Astrocyte of the spinal cord (primary cell): Measurements from ENCODE around the gene STK39.

Source experiments
- DNase-seq: peaks from one replicate; pipeline ENCODE4 v3.0.0; 2011; ENCODE audit warnings: low read depth, low spot score
- H3K4me3 ChIP-seq: 2 replicates; pipeline ENCODE4 v1.5.1; 2011; ENCODE audit warnings: low read depth, mild to moderate bottlenecking, low read length, moderate library complexity
- CTCF ChIP-seq: IDR thresholded peaks from 2 replicates; pipeline ENCODE4 v1.5.1; 2012; ENCODE audit warnings: low read depth, mild to moderate bottlenecking, low read length, inconsistent platforms
- in situ Hi-C: cut with HindIII; loops from 2 replicates; pipeline ENCODE4 v1.10.0; 2017; ENCODE audit warnings: low sequenced_read_pairs

The STK39 gene

GRCh38 chr2:168212866-168213265 lies 34.5 kb downstream of the STK39 start:
- DNase-seq = no peak
- in situ Hi-C loops = no loop called here
- no peak overlapping the region for H3K4me3 ChIP-seq
- TF ChIP-seq CTCF = no peak

DNA sequence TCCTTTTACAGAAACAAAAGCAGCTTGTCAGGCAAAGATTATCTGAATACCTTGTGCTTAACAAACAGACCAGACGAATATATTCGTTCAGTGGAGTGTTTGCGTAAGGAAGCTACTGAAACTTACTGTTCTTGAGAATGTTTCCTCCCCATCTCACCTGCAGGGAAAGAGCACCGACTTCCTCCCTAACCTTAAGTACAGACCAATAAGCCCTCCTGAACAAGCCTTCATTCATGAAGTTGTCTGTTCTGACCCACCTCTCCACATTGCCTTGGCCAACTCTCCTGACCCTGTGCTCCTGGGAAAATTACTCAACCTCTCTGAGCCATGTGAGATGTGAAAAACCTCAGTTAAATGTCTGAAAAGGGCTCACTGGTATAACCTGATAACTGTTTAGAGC lies 35.2 kb downstream of the STK39 start:
- H3K4me3 ChIP-seq = no peak overlapping the region
- TF ChIP-seq CTCF = no peak
- in situ Hi-C loops = no loop called here
- DNase-seq = no peak

GRCh38 chr2:168211664-168212163 lies 35.7 kb downstream of the STK39 start:
- no peak for DNase-seq

DNA sequence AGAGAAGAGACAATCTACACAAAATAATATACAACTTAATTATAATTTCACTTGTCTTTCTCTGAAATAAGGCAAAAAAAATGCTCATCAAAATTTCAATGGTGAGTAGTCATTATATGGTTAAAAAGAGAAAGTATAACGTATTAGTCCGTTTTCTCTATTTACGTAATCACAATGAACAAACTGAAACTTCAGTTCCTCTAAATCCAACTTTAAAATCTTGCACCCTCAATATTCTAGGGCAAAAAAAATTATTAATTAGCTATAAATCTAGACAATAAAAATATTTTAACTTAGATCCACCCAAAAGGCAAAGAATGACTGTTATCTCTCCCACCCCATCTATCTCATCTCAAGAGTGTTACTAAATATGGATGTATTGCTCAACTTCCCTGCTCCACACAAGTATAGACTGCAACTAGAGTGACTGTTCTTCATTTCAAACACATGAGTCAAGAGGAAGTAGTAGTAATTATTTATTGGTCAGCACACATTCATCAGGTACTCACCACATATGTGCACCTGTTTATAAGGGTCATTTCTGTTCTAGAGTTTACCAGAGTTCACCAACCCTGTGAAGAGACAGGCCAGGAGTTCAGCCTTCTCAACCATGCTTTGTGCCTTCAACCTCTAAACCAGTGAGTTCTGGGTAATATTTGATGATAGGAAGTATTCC lies 36.4 kb downstream of the STK39 start:
- no peak overlapping the region for H3K4me3 ChIP-seq
- no peak for TF ChIP-seq CTCF
- in situ Hi-C loops = no loop called here
- DNase-seq = peak; percentile 83

More at GRCh38 chr2:168211664-168212163, 35.7 kb downstream of the STK39 start:
- H3K4me3 ChIP-seq = no peak overlapping the region
- in situ Hi-C loops = no loop called here
- no peak for TF ChIP-seq CTCF

DNA sequence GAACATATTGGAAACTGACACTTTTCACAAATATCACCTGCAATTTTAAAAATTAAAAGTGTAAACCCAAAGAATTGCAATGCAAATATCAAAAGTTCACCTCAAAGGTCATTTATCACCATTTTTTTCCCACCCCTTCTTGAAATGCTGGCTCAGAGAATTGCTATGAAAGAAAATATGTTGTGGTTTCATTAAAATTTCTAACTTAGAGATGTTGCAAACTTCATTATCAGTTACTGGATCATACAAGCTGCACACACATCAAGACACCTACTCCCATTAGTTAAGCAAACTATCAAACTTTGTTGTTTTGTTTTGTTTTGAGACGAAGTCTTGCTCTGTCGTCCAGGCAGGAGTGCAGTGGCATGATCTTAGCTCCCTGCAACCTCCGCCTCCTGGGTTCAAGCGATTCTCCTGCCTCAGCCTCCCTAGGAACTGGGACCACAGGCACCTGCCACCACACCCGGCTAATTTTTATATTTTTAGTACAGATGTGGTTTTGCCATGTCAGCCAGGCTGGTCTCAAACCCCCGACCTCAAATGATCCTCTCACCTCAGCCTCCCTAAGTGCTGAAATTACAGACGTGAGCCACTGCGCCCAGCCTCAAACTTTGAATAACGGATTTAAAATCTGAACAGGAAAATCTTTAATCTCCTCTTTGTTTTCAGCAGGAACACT lies 37.0 kb downstream of the STK39 start:
- no peak overlapping the region for H3K4me3 ChIP-seq
- no peak for DNase-seq
- no peak for TF ChIP-seq CTCF
- in situ Hi-C loops = no loop called here

DNA sequence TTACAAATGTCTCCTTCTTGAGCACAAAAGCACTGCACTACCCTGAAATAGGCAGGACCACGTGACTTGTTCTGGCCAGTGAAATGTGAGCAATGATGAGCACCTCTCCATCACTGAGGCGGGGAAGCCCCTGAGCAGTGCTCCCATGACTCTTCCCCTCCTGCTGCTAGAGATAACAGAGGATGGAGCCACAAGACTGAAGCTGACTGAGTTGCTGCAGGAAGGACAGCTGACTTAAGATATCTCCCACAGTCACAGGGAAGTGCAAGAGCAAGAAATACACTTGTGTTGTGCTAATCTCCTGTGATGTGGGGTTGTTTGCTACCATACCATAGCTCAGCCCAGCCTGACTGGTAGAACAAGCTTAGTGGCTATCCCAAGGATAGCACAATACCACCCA lies 38.7 kb downstream of the STK39 start:
- no peak for TF ChIP-seq CTCF
- DNase-seq = peak; percentile 51
- in situ Hi-C loops = no loop called here
- no peak overlapping the region for H3K4me3 ChIP-seq
